ENCODE measurements around the gene SCIMP. TPM values are rescaled to one million over a fixed set of nuclear protein-coding genes. Genes with fewer than 3 reads are reported as not detected.

Gene SCIMP
- total and polyA plus RNA-seq, 2 of the 13 experiments (the other 11 are each of a cell fraction or from before 2014, with no cell fraction given), result not detected

- TF ChIP-seq MLX (CRISPR knock-in tag; IDR thresholded peaks at IDR 0.05) (no peak; the same call in 1 of the 2 replicates), ZNF788 (CRISPR knock-in tag; IDR thresholded peaks at IDR 0.05; ENCODE audit: borderline replicate concordance) (peak; percentile 14; the same call in 1 of the 2 replicates), GABPA (IDR thresholded peaks at IDR 0.05; ENCODE audit: low read depth, low read length) (no peak), GABPA (CRISPR knock-in tag; IDR thresholded peaks at IDR 0.05; ENCODE audit: low read depth) (no peak), ZC3H13 (CRISPR knock-in tag; IDR thresholded peaks at IDR 0.05) (0 out of 2 replicates have a peak, but pooled peaks have one; percentile 18), TCF12 (IDR thresholded peaks at IDR 0.05) (no peak), TCF12 (CRISPR knock-in tag; IDR thresholded peaks at IDR 0.05) (no peak), MXD3 (CRISPR knock-in tag; IDR thresholded peaks at IDR 0.05) (no peak; the same call in 1 of the 2 replicates), HMGA1 (CRISPR knock-in tag; conservative IDR thresholded peaks at IDR 0.05) (no peak), HNRNPLL (IDR thresholded peaks at IDR 0.05; ENCODE audit: low read depth, low read length, poor library complexity, severe bottlenecking) (peak; percentile 84), ZNF567 (CRISPR knock-in tag; IDR thresholded peaks at IDR 0.05; ENCODE audit: borderline replicate concordance) (no peak), ZC3H4 (CRISPR knock-in tag; IDR thresholded peaks at IDR 0.05; ENCODE audit: borderline replicate concordance) (0 out of 2 replicates have a peak, but pooled peaks have one; percentile 20), ZNF704 (CRISPR knock-in tag; IDR thresholded peaks at IDR 0.05; ENCODE audit: borderline replicate concordance) (no peak), SMYD3 (CRISPR knock-in tag; IDR thresholded peaks at IDR 0.05) (no peak), THAP7 (CRISPR knock-in tag; IDR thresholded peaks at IDR 0.05) (no peak), ZNF264 (CRISPR knock-in tag; IDR thresholded peaks at IDR 0.05) (no peak), ADNP (CRISPR knock-in tag; IDR thresholded peaks at IDR 0.05) (peak; percentile 53; the same call in 1 of the 2 replicates), ASH2L (IDR thresholded peaks at IDR 0.05; ENCODE audit: insufficient read length, low read depth, low read length) (peak; percentile 100), GATAD2A (CRISPR knock-in tag; IDR thresholded peaks at IDR 0.05) (no peak), NFAT5 (CRISPR knock-in tag; IDR thresholded peaks at IDR 0.05) (no peak), ZFP62 (CRISPR knock-in tag; IDR thresholded peaks at IDR 0.05) (no peak), MAX (IDR thresholded peaks at IDR 0.05) (peak; percentile 73)
These were observed 47.4 kb upstream of the SCIMP start, which contains the start of gene RABEP1 (continued) for GRCh38 chr17:5281814-5282641.
